Esophagus muscularis mucosa (tissue), 4 donors: ENCODE measurements around the gene MAPK4. TPM values are rescaled to one million over a fixed set of nuclear protein-coding genes. Genes with fewer than 3 reads are reported as not detected.

Experiments used
- DNase-seq: peaks from one replicate; pipeline ENCODE4 v3.0.0-alpha.2; 2017; ENCODE audit errors: extremely low spot score
- H3K27ac ChIP-seq, 4 donors: fragments of 200-600 bp; sonication (generic); replicated peaks in 1 of 4; 1 replicate in 3 of 4; 2 replicates in 1 of 4; pipeline ENCODE4 v1.5.1; 2016 to 2019; ENCODE audit warnings: mild to moderate bottlenecking in 1 of 4
- H3K27me3 ChIP-seq, 4 donors: fragments of 200-600 bp; sonication (generic); one replicate each; pipeline versions ENCODE4 v1.5.1 to v1.6.0; 2016 to 2019
- H3K36me3 ChIP-seq, 4 donors: fragments of 200-600 bp; sonication (generic); one replicate each; pipeline ENCODE4 v1.5.1; 2016 to 2019
- H3K4me1 ChIP-seq, 4 donors: fragments of 200-600 bp; sonication (generic); one replicate each; pipeline ENCODE4 v1.5.1; 2016 to 2019
- H3K4me3 ChIP-seq, 4 donors: fragments of 200-600 bp; sonication (generic); 1 replicate in 2 of 4; 2 replicates in 2 of 4; pipeline ENCODE4 v1.5.1; 2016 to 2019; ENCODE audit warnings: mild to moderate bottlenecking in 4 of 4, moderate library complexity in 1 of 4
- H3K9me3 ChIP-seq, 4 donors: fragments of 200-600 bp; sonication (generic); 1 replicate in 3 of 4; 2 replicates in 1 of 4; pipeline ENCODE4 v1.5.1; 2016 to 2019
- EP300 ChIP-seq: sonication (generic); formaldehyde crosslinking; IDR thresholded peaks from one replicate; pipeline ENCODE4 v1.6.1; 2017; ENCODE audit warnings: antibody characterized with exemption
- POLR2A ChIP-seq: fragments of 450-650 bp; IDR thresholded peaks from one replicate; pipeline ENCODE4 v1.6.1; 2017; ENCODE audit warnings: antibody characterized with exemption, moderate library complexity, mild to moderate bottlenecking, low read depth
- POLR2AphosphoS5 ChIP-seq, 2 donors: sonication (generic); formaldehyde crosslinking; IDR thresholded peaks; one replicate each; pipeline ENCODE4 v1.6.1; 2017; ENCODE audit warnings: antibody characterized with exemption in 2 of 2
- WGBS: methylation state at CpG from one replicate; pipeline ENCODE4 v1.1.5; 2018; 5-methylcytosine and 5-hydroxymethylcytosine counted together
- intact Hi-C: fragments of 100-400 bp; cut with DNase I; formaldehyde crosslinking; loops from one replicate; pipeline ENCODE4 v1.15.1; 2023
- total RNA-seq, 4 donors: library from RNA; depleted of rRNA; stranded (reverse); fragments of >200 nt; gene quantifications; one replicate each; pipeline versions ENCODE4 v1.1.0 to v1.2.1, GENCODE V29; 2016
- TF ChIP-seq, protein P1 (sequence below), 3 experiments: fragments of 200-600 bp in 2 of 3; fragments of 450-650 bp in 1 of 3; sonication (generic) in 2 of 3; IDR thresholded peaks; one replicate each; pipeline ENCODE4 v1.5.1; 2017 to 2019; ENCODE audit warnings: antibody characterized with exemption in 3 of 3, mild to moderate bottlenecking in 2 of 3, moderate library complexity in 1 of 3

Gene MAPK4
- total RNA-seq, 4 donors from 2014 or later, result 6.2 to 14.5 (median 9.6) TPM

DNA sequence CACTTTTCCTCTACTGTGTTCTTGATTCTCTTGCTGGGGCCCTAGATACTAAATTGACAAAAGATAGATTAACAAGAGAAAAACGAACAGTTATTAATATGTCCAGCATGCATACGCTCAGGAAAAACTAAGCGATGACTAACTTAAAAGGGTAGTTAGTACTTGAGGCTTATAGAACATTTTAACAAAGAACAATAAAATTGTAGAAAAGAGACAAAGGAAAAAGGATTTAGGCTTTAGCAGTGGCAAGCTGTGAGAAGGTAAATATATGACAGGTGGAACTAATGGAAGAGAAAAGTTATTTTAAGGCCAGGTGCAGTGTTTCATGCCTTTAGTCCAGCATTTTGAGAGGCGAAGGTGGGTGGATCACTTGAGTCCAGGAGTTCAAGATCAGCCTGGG lies 184.4 kb downstream of the MAPK4 start:
- H3K36me3 ChIP-seq, result no peaks in the 10 kb centered on the region
- H3K27me3 ChIP-seq, result peaks cover 0 to under 1% (median 0%) of the 10 kb centered on the region in 4 donors
- TF ChIP-seq, protein P1, sequence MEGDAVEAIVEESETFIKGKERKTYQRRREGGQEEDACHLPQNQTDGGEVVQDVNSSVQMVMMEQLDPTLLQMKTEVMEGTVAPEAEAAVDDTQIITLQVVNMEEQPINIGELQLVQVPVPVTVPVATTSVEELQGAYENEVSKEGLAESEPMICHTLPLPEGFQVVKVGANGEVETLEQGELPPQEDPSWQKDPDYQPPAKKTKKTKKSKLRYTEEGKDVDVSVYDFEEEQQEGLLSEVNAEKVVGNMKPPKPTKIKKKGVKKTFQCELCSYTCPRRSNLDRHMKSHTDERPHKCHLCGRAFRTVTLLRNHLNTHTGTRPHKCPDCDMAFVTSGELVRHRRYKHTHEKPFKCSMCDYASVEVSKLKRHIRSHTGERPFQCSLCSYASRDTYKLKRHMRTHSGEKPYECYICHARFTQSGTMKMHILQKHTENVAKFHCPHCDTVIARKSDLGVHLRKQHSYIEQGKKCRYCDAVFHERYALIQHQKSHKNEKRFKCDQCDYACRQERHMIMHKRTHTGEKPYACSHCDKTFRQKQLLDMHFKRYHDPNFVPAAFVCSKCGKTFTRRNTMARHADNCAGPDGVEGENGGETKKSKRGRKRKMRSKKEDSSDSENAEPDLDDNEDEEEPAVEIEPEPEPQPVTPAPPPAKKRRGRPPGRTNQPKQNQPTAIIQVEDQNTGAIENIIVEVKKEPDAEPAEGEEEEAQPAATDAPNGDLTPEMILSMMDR (IDR thresholded peaks at IDR 0.05), result no peak
- TF ChIP-seq EP300 (no peak), POLR2AphosphoS5 (IDR thresholded peaks at IDR 0.05) (no peak), POLR2A (no peak)
- H3K27ac ChIP-seq, result no peak overlapping the region
- intact Hi-C loops, result no loop called here
- 84% methylated on average over 4 of the region's 4 CpGs for WGBS
- DNase-seq, result no peak
- no peak overlapping the region for H3K4me3 ChIP-seq
- peaks cover 0 to 12% (median 4%) of the 10 kb centered on the region in 4 donors for H3K9me3 ChIP-seq
- no peaks in the 10 kb centered on the region for H3K4me1 ChIP-seq

DNA sequence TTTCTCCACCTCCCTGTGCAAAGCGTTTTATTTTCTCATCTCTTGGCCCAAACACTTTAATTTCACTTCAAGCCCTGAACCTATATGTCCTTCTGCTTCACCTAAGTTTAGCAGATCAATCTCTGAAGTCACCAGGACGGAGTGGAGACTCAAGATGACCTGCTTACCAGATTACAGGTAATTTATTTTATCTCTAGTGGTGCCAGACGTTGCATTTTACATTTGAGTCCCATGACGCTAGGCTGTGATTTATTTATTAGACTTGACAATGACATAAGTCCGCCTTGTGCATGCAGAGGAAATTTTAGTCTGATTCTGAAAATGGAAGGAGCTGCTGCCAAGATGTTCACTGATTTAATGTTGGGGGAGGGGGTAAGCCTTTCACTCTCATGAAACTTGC lies 186.1 kb downstream of the MAPK4 start:
- Histone ChIP-seq H3K4me3 (no peak overlapping the region), H3K36me3 (no peaks in the 10 kb centered on the region), H3K27me3 (peaks cover 0 to 6% (median 0%) of the 10 kb centered on the region in 4 donors), H3K4me1 (no peaks in the 10 kb centered on the region), H3K9me3 (peaks cover 0 to 12% (median 4%) of the 10 kb centered on the region in 4 donors), H3K27ac (no peak overlapping the region)
- no peak for TF ChIP-seq POLR2AphosphoS5 (IDR thresholded peaks at IDR 0.05)
- no peak for TF ChIP-seq POLR2A
- TF ChIP-seq, protein P1 (IDR thresholded peaks at IDR 0.05), result no peak
- no peak for TF ChIP-seq EP300
- intact Hi-C loops, result no loop called here
- WGBS, result 60% methylated on average over 5 of the region's 5 CpGs
- DNase-seq, result no peak

DNA sequence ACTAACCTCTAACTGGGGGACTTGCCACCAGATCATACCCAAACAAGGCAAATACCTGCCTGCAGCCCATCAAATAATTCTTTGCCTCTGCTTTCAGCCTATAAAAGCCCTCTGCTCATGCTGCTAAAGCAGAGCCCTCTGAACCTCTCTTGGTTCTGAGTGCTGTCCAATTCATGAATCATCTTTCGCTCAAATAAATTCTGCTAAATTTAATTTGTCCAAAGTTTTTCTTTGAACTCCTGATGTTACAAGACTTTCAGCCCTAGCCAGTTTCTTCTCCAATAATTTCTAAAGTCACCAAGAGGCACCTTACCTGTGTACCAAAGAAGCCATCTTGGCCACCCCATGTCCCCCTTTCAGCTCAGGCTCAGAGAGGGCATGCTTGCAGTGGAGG lies 188.0 kb downstream of the MAPK4 start:
- H3K27me3 ChIP-seq, result peaks cover 0 to 6% (median 0%) of the 10 kb centered on the region in 4 donors
- no peak for DNase-seq
- no peaks in the 10 kb centered on the region for H3K4me1 ChIP-seq
- no peaks in the 10 kb centered on the region for H3K36me3 ChIP-seq
- H3K27ac ChIP-seq, result no peak overlapping the region
- intact Hi-C loops, result no loop called here
- 42% methylated on average over 1 of the region's 1 CpG for WGBS
- H3K4me3 ChIP-seq, result no peak overlapping the region
- TF ChIP-seq POLR2AphosphoS5 (IDR thresholded peaks at IDR 0.05) (no peak), POLR2A (no peak), EP300 (no peak)
- TF ChIP-seq, protein P1 (IDR thresholded peaks at IDR 0.05), result no peak
- H3K9me3 ChIP-seq, result peaks cover 0 to 7% (median 2%) of the 10 kb centered on the region in 4 donors

DNA sequence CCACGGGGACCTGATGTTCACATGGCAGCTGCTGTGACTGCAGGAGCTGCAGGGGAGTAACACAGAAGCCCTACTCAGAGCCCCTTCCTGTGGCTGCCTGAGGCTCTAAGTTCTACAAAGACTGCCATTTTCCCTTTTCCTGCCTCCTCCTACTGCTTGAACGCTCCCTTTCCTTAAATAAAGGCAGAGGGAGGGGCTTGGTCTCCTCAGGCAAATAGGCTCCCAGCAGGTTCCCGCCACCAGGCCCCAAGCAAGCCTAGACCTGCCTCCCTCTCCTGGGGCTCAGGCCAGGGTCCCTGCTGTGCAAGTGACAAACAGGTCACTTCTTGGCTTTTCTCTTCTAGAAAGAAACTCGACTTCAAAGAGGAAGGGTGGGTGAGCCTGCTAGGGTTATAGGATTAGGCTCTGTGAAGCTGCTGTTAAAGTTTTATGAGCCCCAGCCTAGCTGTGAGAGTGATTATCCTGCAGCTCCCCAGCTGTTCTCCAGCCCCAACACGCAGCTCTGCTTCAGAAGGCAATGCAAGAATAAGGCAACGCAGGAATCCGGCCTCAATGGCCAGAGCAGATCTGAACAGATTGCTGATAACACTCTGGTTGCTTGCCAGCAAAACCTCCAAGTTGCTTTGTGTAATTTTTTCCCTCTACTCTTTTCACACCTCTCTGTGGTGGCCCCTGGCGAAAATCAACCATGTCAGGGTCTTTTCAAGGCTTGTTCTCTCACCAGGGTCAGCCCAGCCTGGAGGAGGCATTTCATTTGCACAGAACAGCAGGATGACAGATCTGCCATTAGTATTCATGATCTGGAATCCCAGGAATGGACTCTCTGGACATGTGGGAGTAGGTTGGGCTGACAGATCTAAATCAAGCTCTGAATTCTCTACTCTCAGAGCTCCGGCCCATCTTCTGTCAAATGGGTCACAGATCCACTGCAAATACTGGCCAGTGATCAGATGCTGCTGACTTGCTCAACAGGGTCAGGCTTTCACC lies 188.6 kb downstream of the MAPK4 start:
- Histone ChIP-seq H3K9me3 (peaks cover 0 to 7% (median 0%) of the 10 kb centered on the region in 4 donors), H3K27ac (no peak overlapping the region), H3K4me1 (no peaks in the 10 kb centered on the region), H3K36me3 (no peaks in the 10 kb centered on the region), H3K27me3 (peaks cover 0 to 6% (median 0%) of the 10 kb centered on the region in 4 donors), H3K4me3 (no peak overlapping the region)
- WGBS, result 66% methylated on average over 8 of the region's 9 CpGs
- DNase-seq, result no peak
- TF ChIP-seq, protein P1 (IDR thresholded peaks at IDR 0.05), result no peak
- TF ChIP-seq POLR2AphosphoS5 (IDR thresholded peaks at IDR 0.05), result no peak
- no peak for TF ChIP-seq POLR2A
- no peak for TF ChIP-seq EP300
- intact Hi-C loops, result no loop called here
